ACHN (cell line): ENCODE measurements around the gene NDUFA1.
"Not testable (repeated sequence)": the region's sequence is repeated elsewhere in the genome, so short reads cannot be mapped to it uniquely, and the experiment has no call there.

Experiments used
- DNase-seq: peaks from one replicate; pipeline ENCODE4 v3.0.0-alpha.2; 2015
- in situ Hi-C: cut with HindIII; loops from 2 replicates; pipeline ENCODE4 v1.10.0; 2017; ENCODE audit warnings: low sequenced_read_pairs, low pct_ligation_motif_present, low pct_unique_long_range_greater_than_20kb

The NDUFA1 gene

DNA sequence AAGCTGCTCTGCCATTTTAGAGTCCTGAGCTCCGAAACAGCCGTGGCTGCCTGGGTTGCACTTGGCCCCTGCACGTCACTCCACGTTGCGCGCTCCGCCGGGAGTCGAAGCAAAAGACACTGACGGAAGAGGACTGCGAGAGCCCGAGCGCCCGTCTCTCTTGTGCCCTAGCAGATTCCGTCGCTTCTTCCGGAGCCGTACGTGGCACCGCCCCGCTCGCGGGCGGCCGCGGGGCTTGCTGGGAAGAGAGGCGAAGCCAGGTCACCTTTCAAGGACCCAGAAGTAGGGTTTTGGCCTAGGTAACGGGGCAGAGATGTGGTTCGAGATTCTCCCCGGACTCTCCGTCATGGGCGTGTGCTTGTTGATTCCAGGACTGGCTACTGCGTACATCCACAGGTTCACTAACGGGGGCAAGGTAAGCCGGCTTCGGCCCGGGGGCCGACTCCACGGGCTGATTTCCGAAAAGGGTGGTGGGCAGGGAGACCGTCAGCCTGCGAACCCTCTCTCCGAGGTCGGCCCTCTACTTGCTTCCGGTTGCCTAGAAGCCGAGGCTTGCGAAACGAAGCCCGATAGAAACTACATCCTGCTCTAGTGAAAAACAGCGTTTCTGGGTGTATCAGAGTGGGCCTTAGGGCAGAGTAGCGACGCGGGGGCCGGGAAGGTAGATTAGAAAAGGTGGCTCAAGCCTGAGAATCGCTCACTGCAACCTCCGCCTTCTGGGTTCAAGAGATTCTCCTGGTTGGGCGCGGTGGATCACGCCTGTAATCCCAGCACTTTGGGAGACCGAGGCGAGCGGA, at the start of gene NDUFA1, which contains the start of gene RNF113A:
TSS of gene NDUFA1 (plus strand) at position 234 of the 797 bp plus-strand sequence. CDS start at position 314, 80 bp downstream.
TSS of gene RNF113A (minus strand) at position 135 of the 797 bp plus-strand sequence. CDS start at position 15, 120 bp downstream.
- DNase-seq, result peak; percentile 81
- in situ Hi-C loops, result no loop called here

DNA sequence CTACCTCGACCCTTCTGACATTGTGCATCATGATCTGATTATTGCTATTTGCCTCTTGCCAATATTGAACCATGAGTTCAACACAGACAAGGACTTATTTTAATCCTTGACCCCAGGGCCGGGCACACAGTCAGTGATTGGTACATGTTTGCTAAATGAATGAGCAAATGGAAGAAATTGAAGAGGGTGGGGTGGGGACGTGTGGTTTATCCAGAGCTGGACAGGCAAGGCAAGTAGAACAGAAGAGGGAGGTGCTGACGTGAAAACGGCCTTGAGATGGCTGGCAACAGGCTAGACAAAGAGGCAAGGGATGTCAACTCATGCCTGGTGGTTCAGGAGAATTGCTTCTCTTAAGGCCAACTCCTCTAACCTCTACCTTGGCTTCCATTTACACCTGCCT, 47.4 kb upstream of the NDUFA1 start:
- in situ Hi-C loops, DNase-seq: not testable (repeated sequence)

DNA sequence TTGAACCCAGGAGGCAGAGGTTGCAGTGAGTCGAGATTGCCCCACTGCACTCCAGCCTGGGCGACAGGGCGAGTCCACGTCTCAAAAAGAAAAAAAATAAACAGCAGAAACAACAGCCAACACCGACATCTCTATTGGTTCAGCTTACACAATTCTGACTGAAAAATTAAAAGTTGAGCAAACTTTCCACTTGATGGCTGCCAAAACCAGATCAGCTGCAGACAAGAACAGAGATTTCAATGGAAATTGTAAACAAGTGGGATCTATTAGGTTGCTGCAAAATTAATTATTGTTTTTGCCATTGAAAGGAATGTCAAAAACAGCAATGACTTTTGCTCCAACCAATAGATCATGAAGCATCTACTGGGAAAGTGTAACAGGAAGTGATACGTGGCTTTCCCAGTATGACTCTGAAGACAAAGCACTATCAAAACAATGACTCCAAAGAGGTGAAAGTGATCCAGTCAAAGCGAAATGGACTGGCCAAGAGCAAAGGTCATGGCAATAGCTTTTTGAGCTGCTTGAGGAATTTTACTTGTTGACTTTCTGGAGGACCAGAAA, 45.2 kb upstream of the NDUFA1 start:
- in situ Hi-C loops, result no loop called here
- no peak for DNase-seq

DNA sequence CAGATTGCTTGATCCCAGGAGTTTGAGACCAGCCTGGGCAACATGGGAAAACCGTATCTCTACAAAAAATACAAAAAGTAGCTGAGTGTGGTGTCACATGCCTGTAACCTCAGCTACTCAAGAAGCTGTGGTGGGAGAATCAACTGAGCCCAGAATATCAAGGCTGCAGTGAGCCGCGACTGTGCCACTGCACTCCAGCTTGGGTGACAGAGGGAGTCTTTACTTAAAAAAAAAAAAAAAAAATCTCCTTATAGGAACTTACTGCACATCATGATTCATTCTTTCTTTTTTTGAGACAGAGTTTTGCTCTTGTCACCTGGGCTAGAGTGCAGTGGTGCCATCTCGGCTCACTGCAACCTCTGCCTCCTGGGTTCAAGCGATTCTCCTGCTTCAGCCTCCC, 43.2 kb upstream of the NDUFA1 start:
- DNase-seq, result no peak
- in situ Hi-C loops, result no loop called here

DNA sequence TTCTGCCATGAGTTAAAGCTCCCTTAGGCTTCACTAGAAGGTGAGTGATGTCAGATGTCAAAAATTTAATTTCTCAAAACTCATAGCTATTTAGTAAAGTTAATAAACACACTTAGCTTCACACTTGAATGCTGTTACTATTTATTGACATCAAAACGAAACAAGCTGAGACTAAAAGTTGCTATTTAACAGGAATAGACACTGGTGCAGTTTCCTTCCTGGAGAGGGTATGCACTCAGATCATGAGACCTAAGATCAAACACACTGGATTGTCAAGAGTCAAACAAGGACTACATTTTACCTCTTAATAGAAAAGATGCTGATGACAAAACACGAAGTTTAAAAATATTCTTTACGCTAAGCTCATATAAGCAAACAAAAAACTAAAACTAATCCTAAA, 37.7 kb upstream of the NDUFA1 start:
- no peak for DNase-seq
- in situ Hi-C loops, result no loop called here

DNA sequence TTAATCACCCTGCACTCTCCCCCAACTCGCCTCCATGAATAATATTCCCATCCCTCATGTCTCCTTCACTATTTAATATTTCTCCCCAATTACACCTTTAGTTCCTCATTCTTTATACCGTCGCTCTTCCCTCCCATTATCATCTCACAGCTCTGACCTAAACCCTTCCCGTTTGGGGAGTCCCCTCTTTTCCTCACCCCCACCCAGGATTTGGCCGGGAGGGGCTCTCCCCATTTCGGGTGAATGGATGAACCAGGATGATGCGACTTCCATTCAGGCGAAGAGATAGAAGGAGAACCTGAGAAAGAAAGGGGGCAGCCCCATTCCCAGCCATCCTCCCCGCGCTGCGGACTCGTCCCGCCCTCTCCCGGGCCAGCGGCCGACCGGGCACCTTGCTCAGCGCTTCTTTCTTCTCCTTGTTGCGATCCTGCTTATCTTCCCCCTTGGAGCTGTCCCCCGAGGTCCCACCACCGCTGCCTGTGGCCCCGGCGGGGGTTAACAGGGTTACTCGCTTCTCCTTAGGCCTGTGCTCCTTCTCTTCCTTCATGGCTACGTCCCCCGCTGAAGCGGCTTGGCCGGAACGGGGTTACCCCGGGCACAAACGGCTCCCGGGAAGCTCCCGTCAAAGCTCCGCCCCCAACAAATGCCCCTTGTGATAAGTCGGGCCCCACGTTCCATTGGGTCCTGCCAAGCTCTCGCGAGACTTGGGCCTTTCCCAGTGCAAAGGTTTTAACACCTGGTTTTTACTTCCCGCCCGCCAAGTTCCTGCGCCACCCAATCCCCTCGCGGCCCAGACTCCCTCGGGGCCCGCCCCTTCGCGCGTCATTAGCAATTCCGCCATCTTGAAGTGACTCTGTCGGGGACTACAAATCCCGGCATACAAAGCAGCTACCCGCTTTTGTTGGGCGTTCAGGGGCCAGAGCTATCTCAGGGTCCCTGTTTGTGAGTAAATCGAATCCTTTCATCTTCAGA, 19.0 kb upstream of the NDUFA1 start, which contains the start of gene UPF3B:
TSS of gene UPF3B (minus strand) at position 582 of the 972 bp plus-strand sequence. CDS start at position 547, 35 bp downstream.
- peak; percentile 95 for DNase-seq
- in situ Hi-C loops, result no loop called here

DNA sequence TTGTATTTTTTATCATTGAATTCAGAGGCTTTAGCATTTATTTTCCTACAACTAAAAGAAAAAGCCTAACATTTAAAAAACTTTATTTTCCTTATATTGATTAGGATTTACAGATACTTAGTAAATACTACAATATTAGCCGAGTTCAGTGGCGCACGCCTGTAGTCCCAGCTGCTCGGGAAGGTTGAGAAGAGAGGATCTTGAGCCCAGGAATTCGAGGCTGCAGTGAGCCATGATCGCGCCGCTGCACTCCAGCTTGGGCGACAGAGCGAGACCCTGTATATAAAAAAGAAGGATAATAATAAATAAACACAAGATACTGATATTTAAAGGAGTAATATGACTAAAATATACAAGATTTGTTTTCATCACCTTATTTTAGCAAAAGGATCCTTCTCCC, 18.2 kb upstream of the NDUFA1 start:
- DNase-seq, result peak; percentile 11
- in situ Hi-C loops, result no loop called here

DNA sequence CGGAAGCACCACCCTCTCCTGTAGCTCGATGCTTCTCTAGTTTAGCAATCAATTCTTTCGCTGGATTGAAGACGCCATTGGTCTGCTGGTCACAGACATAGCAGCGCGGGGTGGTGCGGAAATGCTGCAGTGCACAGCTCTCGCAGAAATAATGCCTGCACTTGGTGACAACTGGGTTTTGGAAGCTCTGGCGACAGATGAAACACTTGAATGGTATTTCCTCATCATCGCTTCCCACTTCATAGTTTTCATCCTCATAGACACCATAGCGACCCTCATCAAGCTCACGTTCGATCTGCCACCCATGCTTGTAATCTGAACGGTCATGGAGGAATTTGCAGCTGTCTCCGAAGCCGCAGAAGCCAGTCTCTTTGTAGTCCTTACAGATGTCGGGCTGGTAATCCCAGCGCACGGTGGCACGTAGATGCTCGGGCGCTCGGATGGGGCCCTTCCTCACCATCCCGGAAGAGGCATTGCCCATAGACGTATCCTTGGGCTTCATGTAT, 953 bp upstream of the NDUFA1 start:
- in situ Hi-C loops, result no loop called here
- peak; percentile 5 for DNase-seq

DNA sequence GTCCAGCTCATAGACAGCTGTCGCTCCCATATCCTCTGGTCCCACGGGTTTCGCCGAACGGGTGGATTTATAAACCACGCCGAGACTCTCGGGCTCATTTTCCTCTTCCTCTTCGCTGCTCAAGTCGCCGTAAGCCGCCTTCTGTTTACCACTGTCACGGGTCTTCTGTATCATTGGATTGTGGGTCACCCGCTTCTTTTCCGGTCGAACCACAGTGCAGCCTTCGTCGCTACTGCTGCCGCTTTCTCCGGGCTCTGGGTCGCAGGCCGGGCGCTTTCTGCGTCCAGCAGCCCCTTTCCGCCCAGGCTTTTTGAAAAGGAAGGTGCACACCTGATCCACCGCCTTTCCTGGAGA, 410 bp upstream of the NDUFA1 start:
- in situ Hi-C loops, result no loop called here

DNA sequence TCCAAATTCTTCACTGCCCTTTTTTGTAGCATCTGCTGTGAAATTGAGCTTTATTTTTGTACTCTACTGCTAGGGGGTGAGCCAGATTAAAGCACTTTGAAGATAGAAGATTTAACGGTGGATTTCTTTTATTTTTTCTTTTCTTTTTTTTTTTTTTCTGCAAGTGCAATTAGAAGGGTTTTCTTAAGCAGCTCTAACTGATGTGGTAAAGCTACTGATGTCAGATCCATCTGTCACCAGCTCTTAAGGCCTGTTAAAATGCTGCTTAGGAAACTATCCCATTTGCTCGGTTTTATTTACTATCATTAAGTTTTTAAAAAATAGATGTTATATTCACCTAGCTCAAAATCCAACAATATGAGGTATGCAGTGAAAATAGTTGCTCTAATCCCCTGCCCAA, 7.1 kb downstream of the NDUFA1 start:
- in situ Hi-C loops, result no loop called here
- no peak for DNase-seq

More for the DNA sequence above, 410 bp upstream of the NDUFA1 start:
- no peak for DNase-seq

DNA sequence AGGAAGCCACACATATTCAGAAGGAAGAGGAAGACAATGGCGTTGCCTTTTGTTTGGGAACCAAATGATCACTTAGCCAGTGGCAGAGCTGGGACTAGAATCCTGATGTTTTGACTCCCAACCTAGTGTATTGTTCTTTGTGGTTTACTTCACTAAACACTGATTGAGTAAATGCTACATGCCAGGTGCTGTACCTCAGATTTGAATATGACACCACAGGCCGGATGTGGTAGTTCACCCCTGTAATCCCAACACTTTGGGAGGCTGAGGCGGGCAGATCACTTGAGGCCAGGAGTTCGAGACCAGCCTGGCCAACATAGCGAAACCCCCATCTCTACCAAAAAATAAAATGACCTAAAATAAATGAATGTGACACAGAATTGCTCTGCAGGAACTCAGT, 8.4 kb downstream of the NDUFA1 start:
- in situ Hi-C loops, result no loop called here
- no peak for DNase-seq

DNA sequence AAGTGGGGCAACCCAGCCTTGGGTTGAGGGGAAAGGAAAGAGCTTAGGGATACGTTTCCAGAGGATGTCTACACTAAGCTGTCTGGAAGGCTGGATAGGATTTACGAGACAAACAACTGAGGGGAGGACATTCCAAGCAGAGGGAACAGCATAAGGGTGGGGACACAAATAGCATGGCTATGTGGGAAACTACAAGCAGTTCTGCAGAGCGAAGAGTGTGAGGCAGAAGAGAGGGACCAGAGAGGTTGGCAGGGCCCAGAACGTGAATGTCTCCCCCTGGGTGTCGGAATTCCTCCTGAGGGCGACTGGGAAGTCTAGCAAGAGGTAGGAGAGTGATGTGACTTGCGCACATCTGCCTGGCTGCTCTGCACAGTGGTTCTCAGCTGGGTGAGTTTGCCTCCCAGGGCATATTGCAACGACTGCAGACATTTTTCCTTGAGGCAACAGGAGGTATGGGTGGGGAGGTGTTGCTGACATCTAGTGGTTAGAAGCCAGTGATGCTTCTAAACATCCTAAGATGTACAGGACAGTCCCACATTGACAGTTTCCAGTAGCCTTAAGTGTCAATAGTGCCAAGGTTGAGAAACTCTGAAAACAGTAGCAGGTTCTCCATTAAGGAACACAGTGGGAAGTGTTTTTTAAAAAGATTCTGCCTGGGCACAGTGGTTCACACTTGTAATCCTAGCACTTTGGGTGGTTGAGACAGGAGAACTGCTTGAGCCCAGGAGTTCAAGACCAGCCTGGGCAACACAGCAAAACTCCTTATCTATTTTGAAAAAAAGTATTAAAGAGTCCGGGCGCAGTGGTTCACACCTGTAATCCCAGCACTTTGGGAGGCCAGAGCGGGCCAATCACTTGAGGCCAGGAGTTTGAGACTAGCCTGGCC, 9.2 kb downstream of the NDUFA1 start:
- peak; percentile 39 for DNase-seq

DNA sequence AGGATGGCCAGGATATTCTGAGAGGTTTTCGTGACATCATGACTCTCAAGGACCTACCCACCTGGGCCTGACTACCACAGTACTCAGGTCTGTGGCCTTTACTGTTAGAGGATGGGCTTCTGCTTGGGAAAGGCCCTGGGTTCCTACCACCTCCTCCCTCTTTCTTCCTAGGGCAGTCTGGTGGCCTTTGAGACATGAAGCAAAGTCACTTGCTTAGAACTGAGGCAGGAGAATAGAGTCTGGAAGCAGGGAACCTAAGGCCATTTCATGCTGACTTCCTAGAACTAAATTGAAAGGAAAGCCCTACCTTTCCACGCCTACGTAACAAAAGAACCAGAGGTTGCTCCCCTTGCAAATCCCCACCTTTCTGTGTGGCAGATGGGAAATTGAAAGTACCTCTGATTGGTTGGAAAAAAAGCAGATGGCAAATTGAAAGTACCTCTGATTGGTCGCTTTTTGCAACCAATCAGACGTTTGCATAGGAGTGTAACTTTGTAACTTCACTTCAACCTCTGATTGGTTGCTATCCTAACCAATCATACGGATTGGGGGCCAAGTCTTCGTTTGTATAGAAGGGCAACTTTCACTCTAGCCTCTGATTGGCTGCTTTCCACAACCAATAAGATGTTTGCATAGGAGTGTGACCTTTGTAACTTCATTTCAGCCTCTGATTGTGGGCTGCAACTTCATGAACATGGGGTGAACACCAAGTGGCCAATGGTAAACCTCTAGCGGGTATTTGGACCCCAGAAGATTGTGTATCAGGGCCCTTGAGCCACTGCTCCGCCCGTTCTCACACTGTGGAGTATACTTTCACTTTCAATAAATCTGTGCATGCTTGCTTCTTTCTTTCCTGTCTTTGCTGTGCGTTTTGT, 14.2 kb downstream of the NDUFA1 start:
- peak; percentile 43 for DNase-seq

More for the DNA sequence above, 9.2 kb downstream of the NDUFA1 start:
- in situ Hi-C loops, result no loop called here

DNA sequence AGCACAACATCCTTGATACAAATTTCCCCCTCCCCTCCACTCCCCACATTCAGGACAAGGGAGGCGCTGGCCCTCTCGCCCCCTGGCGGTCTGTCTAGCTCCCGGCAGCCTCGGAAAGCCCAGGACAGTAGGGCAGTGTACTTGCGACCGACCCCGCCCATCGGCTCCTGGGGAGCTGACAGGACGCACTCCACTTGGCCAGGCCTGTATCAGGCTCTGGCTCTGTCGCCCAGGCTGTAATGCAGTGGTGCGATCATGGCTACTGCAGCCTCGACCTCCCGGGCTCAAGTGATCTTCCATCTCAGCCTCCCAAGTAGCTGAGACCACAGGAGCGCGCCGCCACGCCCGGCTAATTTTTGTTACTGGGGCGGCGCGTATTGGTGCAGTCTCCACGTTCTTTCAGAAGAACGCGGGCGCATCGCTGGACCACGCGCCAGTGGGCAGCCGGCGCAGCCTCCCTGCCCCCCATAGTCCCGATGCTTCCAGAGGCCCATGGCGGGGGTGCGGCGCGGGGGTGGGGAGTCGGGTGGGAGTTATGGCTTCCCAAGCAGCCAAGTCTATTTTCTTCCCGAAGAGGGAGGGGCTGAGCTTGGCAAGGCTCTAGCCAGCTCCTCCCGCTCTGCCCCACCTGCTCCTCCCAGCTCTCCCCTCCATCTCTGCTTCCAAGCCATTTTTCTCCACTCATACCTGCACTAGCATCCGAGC, 16.2 kb downstream of the NDUFA1 start:
- in situ Hi-C loops, result no loop called here
- DNase-seq, result peak; percentile 59

More for the DNA sequence above, 14.2 kb downstream of the NDUFA1 start:
- in situ Hi-C loops, result no loop called here

DNA sequence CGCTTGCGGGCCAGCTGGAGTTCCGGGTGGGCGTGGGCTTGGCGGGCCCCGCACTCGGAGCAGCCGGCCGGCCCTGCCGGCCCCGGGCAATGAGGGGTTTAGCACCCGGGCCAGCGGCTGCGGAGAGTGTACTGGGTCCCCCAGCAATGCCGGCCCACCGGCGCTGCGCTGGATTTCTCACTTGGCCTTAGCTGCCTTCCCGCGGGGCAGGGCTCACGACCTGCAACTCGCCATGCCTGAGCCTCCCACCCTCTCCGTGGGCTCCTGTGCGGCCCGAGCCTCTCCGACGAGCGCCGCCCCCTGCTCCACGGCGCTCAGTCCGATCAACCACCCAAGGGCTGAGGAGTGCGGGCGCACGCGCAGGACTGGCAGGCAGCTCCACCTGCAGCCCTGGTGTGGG, 19.0 kb downstream of the NDUFA1 start:
- DNase-seq, in situ Hi-C loops: not testable (repeated sequence)

DNA sequence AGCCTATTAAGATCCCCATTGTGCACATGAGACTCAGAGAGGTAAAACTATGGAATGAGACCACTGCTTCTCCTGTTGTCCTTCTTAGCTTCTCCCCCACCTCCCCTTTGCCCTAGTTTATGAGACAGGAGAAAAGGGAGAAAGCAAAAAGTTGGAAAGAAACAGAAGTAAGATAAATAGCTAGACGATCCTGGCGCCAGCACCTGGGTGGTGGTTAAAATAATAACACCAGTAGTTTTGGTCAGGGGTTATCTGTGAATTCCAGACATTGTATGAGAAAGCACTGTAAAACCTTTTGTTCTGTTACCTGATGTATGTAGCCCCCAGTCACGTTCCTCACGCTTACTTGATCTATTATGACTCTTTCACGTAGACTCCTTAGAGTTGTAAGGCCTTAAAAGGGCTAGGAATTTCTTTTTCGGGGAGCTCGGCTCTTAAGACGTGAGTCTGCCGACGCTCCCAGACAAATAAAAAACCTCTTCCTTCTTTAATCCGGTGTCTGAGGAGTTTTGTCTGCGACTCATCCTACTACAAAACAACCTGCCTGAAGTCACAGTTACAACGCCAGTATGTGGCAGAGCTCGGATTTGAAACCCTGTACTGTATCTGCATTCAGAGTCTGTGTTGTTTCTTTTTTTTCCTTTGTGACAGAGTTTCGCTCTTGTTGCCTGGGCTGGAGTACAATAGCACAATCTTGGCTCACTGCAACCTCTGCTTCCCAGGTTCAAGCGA, 20.5 kb downstream of the NDUFA1 start:
- DNase-seq, in situ Hi-C loops: not testable (repeated sequence)
